HCT116 (cell line): ENCODE data around the gene RANBP1.

Experiments used
- ELF1 ChIP-seq: IDR thresholded peaks from 2 replicates; pipeline ENCODE4 v1.6.1; 2012; ENCODE audit warnings: low read depth, borderline replicate concordance
- EZH2 ChIP-seq: fragments of 200-600 bp; sonication (generic); IDR thresholded peaks from 2 replicates; pipeline ENCODE4 v1.6.1; 2017; ENCODE audit warnings: antibody characterized with exemption, mixed run types
- EZH2phosphoT487 ChIP-seq: fragments of 200-600 bp; IDR thresholded peaks from 2 replicates; pipeline ENCODE4 v1.6.1; 2018; ENCODE audit warnings: antibody characterized with exemption, borderline replicate concordance
- POLR2A ChIP-seq: IDR thresholded peaks from 2 replicates; pipeline ENCODE4 v1.7.0; 2011; ENCODE audit warnings: borderline replicate concordance; ENCODE audit not compliant: insufficient read depth, insufficient read length; ENCODE audit errors: extremely low read depth
- RAD21 ChIP-seq: IDR thresholded peaks from 2 replicates; pipeline ENCODE4 v1.6.1; 2012; ENCODE audit warnings: low read depth, mild to moderate bottlenecking
- SIN3A ChIP-seq: IDR thresholded peaks from 2 replicates; pipeline ENCODE4 v1.6.1; 2012; ENCODE audit warnings: low read depth
- YY1 ChIP-seq: IDR thresholded peaks from 2 replicates; pipeline ENCODE4 v1.6.1; 2011; ENCODE audit warnings: low read length, low read depth, moderate library complexity, mild to moderate bottlenecking; ENCODE audit not compliant: insufficient replicate concordance; ENCODE audit errors: extremely low read depth
- ZBTB33 ChIP-seq: IDR thresholded peaks from 2 replicates; pipeline ENCODE4 v1.6.1; 2011; ENCODE audit warnings: mild to moderate bottlenecking, low read length, moderate library complexity; ENCODE audit not compliant: insufficient replicate concordance; ENCODE audit errors: extremely low read depth
- TF ChIP-seq, protein P1 (sequence below), 3 experiments: fragments of 200-600 bp in 1 of 3; sonication (generic) in 1 of 3; IDR thresholded peaks in 2 of 3; conservative IDR thresholded peaks in 1 of 3; 2 replicates each; pipeline ENCODE4 v1.5.1; 2012 to 2017; ENCODE audit warnings: low read depth in 2 of 3, low read length in 2 of 3, antibody characterized with exemption in 1 of 3, borderline replicate concordance in 1 of 3, control low read depth in 1 of 3, mild to moderate bottlenecking in 1 of 3, mixed read lengths in 1 of 3, mixed run types in 1 of 3, moderate library complexity in 1 of 3; ENCODE audit not compliant: insufficient read depth in 1 of 3
- TF ChIP-seq, protein P2 (sequence below): IDR thresholded peaks from 2 replicates; pipeline ENCODE4 v1.6.1; 2012; ENCODE audit warnings: low read depth
- TF ChIP-seq, protein P3 (sequence below): IDR thresholded peaks from 2 replicates; pipeline ENCODE4 v1.6.1; 2012

GRCh38 chr22:20121856-20122415, 6.0 kb downstream of the RANBP1 start:
- TF ChIP-seq, protein P1, sequence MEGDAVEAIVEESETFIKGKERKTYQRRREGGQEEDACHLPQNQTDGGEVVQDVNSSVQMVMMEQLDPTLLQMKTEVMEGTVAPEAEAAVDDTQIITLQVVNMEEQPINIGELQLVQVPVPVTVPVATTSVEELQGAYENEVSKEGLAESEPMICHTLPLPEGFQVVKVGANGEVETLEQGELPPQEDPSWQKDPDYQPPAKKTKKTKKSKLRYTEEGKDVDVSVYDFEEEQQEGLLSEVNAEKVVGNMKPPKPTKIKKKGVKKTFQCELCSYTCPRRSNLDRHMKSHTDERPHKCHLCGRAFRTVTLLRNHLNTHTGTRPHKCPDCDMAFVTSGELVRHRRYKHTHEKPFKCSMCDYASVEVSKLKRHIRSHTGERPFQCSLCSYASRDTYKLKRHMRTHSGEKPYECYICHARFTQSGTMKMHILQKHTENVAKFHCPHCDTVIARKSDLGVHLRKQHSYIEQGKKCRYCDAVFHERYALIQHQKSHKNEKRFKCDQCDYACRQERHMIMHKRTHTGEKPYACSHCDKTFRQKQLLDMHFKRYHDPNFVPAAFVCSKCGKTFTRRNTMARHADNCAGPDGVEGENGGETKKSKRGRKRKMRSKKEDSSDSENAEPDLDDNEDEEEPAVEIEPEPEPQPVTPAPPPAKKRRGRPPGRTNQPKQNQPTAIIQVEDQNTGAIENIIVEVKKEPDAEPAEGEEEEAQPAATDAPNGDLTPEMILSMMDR (IDR thresholded peaks at IDR 0.05 in 2 of 3, conservative IDR thresholded peaks at IDR 0.05 in 1 of 3; ENCODE audit: borderline replicate concordance in 1 of 3, insufficient read depth in 1 of 3, low read depth in 2 of 3, low read length in 2 of 3): no peak
- TF ChIP-seq RAD21 (no peak), POLR2A (no peak), EZH2 (no peak), ELF1 (no peak), EZH2phosphoT487 (no peak), YY1 (no peak), ZBTB33 (no peak), SIN3A (no peak)
- TF ChIP-seq, protein P2, sequence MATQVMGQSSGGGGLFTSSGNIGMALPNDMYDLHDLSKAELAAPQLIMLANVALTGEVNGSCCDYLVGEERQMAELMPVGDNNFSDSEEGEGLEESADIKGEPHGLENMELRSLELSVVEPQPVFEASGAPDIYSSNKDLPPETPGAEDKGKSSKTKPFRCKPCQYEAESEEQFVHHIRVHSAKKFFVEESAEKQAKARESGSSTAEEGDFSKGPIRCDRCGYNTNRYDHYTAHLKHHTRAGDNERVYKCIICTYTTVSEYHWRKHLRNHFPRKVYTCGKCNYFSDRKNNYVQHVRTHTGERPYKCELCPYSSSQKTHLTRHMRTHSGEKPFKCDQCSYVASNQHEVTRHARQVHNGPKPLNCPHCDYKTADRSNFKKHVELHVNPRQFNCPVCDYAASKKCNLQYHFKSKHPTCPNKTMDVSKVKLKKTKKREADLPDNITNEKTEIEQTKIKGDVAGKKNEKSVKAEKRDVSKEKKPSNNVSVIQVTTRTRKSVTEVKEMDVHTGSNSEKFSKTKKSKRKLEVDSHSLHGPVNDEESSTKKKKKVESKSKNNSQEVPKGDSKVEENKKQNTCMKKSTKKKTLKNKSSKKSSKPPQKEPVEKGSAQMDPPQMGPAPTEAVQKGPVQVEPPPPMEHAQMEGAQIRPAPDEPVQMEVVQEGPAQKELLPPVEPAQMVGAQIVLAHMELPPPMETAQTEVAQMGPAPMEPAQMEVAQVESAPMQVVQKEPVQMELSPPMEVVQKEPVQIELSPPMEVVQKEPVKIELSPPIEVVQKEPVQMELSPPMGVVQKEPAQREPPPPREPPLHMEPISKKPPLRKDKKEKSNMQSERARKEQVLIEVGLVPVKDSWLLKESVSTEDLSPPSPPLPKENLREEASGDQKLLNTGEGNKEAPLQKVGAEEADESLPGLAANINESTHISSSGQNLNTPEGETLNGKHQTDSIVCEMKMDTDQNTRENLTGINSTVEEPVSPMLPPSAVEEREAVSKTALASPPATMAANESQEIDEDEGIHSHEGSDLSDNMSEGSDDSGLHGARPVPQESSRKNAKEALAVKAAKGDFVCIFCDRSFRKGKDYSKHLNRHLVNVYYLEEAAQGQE: no peak
- TF ChIP-seq, protein P3, sequence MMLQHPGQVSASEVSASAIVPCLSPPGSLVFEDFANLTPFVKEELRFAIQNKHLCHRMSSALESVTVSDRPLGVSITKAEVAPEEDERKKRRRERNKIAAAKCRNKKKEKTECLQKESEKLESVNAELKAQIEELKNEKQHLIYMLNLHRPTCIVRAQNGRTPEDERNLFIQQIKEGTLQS: no peak
